Suprapubic skin (tissue), 3 donors: Measurements from ENCODE around the gene GTF2H1.

ENCODE experiments used
- POLR2A ChIP-seq, 2 donors: fragments of 450-650 bp; IDR thresholded peaks; one replicate each; pipeline ENCODE4 v1.6.1; 2017; ENCODE audit warnings: antibody characterized with exemption in 2 of 2, mild to moderate bottlenecking in 2 of 2, moderate library complexity in 2 of 2
- TF ChIP-seq, protein P1 (sequence below), 2 donors: fragments of 200-600 bp in 1 of 2; fragments of 450-650 bp in 1 of 2; sonication (generic) in 1 of 2; IDR thresholded peaks; one replicate each; pipeline ENCODE4 v1.5.1; 2016 to 2019; ENCODE audit warnings: antibody characterized with exemption in 2 of 2, mild to moderate bottlenecking in 1 of 2, moderate library complexity in 1 of 2

DNA sequence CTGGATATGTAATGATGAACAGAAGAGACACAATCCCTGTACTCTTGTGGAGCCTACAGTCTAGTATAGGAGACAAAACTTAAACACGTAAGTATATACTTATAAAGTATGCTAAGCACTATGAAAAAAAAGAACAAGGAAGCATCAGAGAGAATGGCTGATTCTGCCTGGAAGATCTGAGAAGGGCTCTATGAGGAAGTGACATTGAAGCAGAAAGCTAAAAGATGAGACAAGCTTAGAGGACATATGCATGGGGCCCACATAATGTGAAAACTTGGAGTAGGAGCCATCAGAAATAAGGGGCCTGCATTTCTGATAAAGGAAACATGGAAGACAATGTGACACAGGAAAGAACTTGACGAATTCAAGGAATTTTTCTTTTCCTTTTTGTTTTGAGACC is 39.7 kb upstream of the GTF2H1 start:
- TF ChIP-seq, protein P1, sequence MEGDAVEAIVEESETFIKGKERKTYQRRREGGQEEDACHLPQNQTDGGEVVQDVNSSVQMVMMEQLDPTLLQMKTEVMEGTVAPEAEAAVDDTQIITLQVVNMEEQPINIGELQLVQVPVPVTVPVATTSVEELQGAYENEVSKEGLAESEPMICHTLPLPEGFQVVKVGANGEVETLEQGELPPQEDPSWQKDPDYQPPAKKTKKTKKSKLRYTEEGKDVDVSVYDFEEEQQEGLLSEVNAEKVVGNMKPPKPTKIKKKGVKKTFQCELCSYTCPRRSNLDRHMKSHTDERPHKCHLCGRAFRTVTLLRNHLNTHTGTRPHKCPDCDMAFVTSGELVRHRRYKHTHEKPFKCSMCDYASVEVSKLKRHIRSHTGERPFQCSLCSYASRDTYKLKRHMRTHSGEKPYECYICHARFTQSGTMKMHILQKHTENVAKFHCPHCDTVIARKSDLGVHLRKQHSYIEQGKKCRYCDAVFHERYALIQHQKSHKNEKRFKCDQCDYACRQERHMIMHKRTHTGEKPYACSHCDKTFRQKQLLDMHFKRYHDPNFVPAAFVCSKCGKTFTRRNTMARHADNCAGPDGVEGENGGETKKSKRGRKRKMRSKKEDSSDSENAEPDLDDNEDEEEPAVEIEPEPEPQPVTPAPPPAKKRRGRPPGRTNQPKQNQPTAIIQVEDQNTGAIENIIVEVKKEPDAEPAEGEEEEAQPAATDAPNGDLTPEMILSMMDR (IDR thresholded peaks at IDR 0.05): no peak
- no peak for TF ChIP-seq POLR2A (IDR thresholded peaks at IDR 0.05)
